GM19467 (cell line): ENCODE results near the gene SPATS2L.

Experiments used
- ATAC-seq: cut with Tn5 transposase; IDR thresholded peaks from one replicate; pipeline ENCODE4 v1.9.1; 2021; ENCODE audit warnings: mild to moderate bottlenecking, moderate library complexity; ENCODE audit not compliant: unreplicated experiment

SPATS2L gene

DNA sequence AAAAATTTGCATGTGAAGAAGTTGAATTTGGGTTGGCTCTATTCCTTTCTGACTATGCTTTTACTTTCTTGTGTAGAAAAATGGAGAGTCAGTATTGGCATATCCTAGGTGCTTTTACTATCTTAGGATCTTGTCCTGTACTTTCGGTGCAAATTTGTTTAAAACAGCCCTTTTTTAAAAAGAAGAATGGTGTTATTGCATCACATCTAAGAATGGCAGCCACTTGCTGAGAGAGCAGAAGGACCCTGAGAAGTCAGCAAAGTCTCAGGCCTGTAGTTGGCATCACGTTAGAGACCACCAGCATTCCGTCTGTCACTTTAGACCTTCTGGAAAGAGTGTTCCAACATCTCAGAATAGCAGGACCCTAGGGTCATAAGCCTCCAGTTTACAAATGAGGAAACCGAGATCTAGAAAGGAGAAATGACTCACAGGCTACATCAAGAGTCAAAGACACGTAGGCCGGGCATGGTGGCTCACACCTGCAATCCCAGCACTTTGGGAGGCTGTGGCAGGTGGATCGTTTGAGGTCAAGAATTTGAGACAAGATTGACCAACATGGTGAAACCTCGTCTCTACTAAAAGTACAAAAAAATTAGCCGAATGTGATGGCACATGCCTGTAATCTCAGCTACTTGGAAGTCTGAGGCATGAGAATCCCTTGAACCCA lies 42.5 kb downstream of the SPATS2L start:
- no peak for ATAC-seq

DNA sequence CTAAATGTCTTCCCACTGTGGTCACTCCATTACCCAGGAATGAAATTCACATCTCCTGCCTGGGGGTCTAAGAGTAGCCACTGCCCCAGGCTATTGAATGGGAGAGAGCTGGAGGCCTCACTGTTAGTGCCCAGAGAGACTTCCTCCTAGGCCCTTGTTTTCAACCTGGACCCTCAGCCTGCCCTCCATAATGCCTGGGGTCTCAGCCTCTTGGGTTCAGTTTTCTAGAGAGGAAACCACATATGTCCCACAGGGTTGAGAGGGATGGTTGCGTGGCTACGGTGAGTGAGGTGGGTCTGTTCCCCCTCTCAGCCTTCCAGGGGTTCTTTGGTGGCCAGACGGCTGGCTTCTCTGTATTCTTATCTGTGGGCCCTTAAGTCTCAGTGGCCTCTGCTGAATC lies 43.4 kb downstream of the SPATS2L start:
- no peak for ATAC-seq

DNA sequence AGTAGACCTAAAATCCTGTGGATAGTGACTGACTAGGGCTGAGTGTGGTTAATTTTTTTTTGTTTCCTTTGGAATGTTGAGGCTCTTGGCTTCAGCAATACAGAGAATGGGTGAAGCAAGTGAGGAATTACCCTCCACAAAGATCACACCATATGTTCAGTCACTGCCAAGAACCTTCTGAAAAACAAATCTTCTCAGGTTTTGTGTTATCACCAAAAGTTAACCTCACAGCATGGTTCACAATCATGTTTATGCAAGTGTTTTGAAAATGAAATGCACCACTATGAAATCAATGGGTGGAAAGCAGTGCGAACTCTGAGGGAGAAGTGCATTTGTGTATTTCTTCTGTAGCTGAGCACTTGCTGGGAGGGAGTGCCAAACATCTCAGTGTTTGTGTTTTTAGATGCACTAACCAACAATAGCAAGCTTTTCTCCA lies 44.4 kb downstream of the SPATS2L start:
- ATAC-seq = no peak

DNA sequence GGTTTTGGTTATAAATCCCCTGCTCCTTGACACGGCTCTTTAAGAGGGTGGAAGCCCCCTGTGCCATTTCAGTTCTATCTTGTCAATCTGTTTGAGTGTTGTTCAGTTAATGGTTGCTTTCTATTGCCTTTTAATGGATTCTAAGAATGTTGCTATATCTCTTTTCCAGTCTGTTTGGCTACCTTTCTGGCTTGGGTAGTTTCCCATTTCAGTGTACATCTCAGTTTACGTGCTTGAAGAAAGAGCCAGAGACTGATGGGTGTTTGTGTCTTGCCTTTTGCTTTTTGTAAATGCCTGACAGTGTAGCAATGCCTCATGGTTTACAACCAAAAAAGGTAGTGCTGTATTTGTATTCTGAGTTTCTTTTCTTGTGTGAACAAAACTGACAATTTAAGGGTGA lies 45.3 kb downstream of the SPATS2L start:
- no peak for ATAC-seq

DNA sequence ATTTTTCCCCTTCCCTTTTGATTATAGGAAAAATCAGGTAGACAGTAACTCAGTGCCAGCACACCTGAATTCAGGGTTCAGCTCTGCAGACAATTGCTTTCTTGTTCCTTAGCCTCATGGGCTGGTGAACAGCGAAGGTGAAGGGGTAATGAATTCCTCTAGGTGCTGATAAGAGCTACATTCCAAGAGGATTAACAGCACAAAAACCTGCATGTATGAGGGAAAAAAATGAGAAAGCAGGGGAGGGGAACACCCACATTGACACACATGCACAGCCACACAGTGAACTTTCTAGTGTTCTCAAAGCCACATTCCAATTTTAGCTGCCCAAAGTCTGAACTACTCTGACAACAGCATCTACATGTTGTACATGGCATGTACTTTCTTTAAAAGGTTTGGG lies 46.1 kb downstream of the SPATS2L start:
- no peak for ATAC-seq

DNA sequence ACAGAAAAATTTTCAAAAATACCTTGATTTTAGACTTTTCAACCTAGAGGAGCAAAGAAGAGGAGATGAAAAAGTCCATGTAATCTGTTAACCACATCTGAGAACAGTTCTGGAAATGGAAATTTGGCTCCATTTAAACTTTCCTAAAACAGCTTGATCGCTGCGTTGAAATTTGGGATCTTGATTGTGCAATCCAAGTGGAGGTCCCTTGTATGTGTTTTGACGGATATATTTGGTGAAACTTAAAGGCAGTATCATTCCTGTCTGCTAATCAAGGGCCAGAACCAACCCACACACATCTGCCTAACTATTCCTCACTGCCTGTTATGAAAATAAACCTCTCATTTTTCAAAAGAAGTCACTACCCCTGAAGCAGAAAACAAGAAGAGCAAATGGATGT lies 46.6 kb downstream of the SPATS2L start:
- no peak for ATAC-seq

DNA sequence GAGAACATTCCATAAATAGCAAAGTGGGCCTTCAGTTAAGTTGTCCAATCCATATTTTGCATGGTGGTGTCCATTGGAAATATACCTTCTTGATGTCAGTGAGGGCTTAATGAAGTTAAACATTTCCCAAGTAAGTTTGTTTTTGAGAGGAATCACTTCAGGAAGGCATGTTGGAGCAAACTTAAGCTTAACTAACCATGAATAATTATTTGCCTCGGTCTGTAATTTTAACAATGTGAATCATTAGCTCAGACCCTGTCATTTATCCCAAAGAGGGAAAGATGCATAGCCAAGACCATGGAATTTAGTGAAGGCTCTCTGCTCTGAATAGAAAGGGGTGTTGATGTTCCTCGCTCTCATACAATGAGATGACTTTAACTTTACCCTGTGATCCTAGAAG lies 47.4 kb downstream of the SPATS2L start:
- no peak for ATAC-seq

DNA sequence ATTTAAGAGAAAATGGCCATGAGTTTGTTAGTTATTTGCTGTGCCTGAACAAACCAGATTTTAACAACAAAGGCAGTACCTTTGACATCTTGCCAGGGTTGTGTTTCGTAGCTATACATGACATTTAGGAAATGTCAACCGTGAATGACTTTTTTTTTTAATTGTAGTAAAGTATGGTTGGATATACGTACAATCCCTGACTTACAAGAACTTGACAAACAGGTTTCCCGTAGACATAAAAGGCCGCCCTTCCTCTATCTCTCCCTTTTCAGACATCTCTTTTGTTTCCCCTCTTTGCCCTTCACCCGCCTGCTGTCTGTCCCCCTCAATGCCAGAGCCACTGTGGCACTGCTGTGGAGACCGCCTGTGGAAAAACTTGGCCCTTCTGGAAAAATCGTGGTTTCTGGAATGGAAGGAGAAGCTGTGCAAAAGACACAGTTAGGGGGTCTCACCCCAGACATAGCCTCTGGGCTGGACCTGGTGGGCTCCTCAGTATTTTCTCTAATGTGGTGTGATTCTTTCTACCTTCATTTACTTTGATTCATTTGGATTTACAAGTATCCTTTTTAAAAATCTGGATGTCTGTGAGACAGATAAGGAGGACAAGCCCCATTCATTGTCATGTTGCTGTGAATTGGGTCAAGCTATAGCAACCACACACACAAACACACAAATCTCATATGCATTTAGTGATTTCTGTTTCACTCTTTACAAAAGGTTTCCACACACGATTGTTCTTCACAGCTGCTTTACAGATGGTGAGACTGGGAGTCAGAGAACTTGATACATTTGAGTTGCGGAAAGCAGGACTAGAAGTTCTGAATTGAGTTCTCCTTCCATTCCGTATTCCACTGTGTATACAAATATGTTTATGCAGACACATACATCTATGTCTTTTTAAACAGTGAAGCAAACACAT lies 48.6 kb downstream of the SPATS2L start:
- no peak for ATAC-seq

DNA sequence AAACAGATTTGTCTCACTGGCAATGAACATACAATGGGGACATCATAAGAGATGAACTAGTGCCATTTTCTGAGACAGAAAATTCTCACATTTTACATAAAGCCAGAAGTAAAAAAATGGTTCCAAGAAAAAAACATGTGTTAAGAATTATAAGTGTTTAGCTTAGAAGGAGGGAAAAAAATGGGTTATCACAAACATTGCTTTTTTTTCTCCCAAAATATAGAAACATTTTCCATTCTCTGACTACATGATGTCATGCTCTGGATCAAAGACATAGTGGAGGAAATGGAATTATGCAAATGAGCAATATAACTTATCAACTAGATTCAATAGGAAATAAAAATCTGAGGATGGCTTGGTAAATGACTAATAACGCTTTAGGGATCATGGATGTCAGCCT lies 49.8 kb downstream of the SPATS2L start:
- ATAC-seq = no peak

DNA sequence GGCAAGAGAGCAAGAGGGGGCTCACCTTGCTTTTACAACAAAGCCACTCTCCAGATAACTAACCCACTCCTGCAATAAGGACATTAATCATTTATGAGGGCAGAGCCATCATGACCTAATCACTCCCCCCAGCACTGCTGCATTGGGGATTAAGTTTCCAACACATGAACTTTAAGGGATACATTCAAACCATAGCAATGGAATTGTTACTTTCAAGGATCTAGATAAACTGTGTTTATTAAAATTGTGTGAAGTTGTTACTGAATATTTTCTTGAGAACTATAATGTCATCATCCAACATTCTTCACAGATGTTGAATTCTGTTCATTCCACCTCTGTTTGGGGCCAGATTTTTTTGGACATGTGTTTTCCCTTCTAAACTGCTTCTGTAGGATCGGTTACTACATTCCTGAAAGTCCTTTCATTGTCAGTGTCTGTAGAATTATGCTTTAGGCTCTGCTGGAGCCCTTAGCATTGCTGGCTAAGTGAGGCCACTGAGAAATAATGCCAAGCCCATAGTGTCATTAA lies 50.4 kb downstream of the SPATS2L start:
- ATAC-seq = no peak

DNA sequence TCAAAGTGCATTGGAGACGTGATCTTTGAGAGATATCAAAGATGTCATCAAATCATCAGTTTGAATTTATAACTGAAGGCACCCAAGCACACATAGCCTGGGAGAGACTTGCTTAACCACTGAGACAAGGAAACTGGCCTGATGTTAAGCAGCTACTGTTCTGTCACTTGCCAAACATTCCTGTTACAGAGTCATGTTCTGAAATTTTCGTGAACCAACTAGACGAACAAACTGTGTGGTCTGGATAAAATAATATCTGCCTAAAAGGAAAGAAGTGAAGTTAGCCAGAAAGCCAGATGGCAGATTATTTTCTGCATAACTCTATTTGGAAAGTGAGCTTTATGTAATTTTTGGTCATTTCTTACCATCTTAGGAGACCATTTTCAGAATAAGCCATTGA lies 51.4 kb downstream of the SPATS2L start:
- ATAC-seq = no peak

DNA sequence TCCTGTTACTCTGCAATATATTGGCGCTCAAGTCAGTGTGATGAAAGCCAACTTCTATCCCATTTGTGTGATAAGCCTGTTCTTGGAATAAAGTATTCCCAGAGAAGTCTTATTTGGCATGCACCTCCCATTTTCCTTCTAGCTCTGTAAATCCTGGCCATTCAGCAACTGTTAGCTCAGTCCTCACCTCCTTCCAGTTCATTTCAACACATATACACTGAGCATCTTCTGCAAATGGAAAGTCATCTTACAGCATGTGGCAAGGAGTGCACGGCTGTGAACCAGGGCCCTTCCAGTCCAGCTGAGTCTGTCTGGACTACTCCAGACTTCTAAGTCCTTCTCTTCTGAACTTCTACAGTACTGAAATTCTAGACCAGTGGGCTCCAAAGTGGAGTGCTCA lies 53.1 kb downstream of the SPATS2L start:
- ATAC-seq = no peak

DNA sequence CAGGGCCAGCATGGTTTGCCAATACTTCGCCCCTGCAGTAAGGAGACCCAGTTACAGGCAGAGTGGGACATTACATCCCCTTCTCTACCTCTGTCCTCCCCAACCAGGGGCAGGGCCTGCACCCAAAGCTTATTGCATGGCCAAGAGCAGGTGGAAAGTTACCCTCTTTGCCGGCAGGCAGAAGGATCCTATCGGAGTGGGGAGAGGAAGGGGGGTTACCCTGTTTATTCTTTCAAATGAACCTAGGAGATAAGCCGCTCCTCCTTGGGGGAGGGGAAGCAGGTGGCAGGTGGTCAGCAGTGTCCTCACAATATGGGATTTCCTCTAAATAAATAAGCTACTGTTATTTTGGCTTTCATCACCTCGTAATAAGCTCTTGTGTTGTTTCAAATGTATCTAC lies 53.9 kb downstream of the SPATS2L start:
- no peak for ATAC-seq

DNA sequence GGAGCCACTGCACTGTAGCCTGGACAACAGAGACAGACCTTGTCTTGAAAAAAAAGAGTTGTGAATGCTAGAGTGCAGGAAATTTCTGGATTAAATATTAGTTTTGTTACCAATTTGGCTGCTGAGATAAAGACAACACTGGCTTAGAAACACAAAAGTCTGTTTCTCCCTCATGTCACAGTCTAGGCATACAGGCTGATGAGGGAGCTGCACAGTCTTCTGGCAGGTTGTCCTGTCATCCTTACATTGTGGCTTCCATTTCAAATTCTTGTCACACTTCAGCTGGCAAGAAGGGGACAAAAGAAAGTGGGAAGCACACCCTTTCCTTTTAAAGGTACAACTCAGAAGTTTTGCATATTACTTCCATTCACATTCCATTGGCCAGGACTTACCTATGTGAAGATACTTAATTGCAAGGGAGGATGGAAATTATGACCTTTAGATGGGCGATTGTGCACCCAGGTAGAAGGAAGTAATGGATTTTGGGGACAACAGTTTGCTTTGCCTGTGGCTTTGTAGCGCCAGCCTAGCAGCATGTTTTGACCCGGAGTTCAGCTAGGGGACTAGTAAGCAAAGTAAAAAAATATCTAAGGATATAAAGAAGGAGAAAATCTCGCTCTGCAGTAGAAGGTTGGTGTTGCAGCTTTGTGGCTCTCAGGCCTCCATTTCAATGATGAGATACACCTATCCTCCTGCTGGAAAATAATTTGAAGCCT lies 55.9 kb downstream of the SPATS2L start:
- no peak for ATAC-seq

DNA sequence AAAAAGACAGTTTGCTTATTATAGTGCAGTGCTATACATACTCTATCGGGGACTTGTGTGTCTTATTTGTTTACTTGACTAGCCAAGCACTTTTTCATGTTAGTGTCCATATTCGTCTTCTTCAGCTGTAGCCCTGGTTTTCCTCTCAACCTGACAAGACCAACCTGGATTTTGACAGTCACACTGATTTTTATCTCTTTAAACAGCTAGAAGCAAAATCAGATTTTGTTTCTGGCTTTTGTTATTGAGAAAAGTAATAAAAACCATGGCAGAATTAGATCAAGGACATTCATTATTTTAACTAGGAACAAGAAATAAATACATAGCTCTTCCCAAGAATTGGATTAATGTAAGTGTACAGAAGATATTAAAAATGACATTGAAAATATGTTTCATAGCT lies 56.8 kb downstream of the SPATS2L start:
- ATAC-seq = no peak

DNA sequence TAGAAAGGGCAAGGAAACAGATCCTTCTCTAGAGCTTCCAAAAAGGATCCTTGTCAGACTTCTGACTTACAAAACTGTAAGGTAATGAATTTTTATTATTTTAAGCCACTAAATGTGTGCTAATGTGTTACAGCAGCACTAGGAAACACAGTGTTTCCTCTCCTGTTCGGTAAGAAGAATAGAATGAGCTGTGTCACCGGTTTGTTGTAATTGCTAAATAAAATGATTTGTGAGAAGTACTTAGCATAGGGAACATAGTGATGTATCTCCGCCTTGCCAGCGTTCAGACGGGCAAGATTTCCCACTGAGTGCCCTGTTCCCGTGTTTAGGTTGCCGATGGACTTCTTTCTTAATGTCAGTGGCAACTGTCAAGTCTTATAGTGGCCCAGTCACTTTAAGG lies 57.6 kb downstream of the SPATS2L start:
- no peak for ATAC-seq

DNA sequence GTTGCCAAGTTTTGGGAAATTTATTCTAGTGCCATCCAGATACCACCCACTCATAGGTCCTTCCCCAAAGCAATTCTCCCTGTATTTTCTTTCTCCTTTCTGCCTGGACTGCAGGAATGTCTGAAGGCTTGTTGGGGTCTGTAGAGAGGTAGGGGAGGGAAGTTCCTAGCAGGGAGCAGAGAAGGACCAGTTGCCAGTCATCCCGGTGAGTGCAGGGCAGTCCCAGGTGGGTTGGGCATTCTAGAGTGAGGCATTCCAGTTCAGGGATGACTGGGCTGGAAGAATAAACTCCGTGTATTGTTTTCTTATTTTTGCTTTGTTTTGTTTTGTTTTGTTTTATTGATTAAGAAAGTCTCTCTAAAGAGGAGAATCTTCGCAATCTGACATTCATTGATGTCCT lies 58.1 kb downstream of the SPATS2L start:
- no peak for ATAC-seq

DNA sequence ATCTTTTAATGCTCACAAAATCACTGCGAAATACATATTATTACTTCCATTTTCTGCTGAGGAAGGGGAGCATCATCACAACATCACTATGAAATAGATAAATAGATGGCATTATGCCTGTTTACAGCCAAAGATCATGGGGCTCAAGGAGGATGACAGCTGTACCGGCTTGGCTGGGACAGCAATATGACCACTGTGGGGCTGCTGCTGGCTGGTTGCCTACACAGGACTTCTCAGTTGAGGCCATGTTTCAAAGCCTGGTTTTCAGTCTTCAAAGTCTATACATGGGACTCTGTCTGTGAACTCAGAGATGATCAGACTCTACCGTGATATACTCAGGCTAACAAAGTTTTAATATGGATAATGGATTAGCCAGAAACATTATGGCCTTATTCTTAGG lies 58.7 kb downstream of the SPATS2L start:
- ATAC-seq = no peak

DNA sequence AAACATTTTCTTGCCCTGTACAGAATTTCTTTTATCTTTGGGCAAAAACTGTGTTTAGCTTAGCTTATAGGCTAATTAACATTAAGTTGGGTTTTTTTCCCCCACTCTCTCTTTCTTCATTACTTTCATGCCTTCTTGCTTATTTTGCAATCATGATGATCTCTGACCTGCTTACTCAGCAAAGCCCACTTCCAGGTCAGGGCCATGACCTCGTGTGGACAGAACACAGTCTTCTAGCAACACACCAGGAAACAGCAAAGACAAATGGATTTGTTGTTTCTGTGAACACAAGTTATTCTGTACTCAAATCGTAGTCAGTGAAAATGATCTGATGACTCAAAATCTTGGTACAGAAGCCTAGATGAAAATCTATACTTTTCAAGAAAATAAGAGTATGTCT lies 60.7 kb downstream of the SPATS2L start:
- ATAC-seq = no peak

DNA sequence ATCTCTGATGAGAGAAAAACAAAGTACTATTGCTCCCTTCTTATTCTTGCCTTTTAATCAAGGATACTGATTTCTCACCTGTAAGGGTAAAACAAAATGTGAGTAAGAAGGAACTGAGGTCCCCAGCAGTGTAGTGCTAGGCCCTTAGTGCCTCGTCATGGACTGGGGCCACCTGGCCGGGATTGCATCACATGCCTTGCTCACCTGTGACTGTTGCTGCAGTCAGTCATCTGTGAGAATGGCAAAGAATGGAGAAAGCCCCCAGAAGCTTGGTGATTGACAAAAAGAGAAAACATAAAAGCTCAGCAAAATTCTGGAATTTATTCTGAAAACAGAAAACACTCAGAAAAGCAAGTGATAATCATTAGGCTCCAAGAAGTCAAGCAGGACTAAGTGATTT lies 63.4 kb downstream of the SPATS2L start:
- no peak for ATAC-seq

DNA sequence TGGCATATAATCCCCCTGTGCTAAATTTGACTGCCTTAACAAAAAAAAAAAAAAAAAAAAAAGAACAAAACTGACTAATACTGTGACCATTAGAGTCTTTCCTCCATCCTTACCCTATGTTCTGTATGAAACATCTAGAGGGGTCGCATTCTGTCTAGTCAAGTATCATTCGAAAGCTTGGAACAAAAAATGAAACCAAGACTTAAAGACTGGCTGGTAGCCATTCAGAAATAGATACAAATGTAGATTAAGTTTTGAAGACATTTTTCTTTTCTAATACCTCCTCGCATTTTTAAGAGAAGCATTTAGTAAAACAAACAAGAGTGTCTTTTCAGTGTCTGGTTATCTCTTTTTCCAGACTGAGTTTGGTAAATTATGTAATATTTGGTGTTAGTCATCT lies 66.7 kb downstream of the SPATS2L start:
- no peak for ATAC-seq
